SKM-1 (cell line): ENCODE results near the gene MAD1L1.
"Not testable (repeated sequence)": the region's sequence is repeated elsewhere in the genome, so short reads cannot be mapped to it uniquely, and the experiment has no call there.

Experiments
- DNase-seq: peaks from one replicate; lab custom pipeline; 2025; ENCODE audit not compliant: unreplicated experiment; lab: John Stamatoyannopoulos, UW

MAD1L1 gene

DNA sequence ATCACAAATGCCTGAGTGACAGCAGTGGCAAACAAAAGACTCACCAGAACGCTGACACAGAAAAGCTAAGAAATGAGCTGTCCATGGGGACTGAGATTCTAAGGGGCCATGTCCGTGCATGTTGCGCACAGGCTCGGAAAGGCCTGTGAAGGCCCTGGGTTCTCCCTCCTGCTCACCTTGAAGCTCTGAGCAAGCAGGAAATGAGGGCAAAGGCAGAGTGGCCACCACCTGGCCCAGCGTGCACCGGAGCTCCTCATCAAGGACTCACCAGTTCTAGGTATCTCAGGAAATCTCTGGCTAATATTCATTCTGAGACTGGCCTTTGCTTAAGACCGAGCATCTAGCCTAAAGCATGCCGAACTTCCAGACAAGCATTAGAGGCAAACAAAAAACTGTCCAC lies 52.7 kb downstream of the MAD1L1 start:
- no peak for DNase-seq

DNA sequence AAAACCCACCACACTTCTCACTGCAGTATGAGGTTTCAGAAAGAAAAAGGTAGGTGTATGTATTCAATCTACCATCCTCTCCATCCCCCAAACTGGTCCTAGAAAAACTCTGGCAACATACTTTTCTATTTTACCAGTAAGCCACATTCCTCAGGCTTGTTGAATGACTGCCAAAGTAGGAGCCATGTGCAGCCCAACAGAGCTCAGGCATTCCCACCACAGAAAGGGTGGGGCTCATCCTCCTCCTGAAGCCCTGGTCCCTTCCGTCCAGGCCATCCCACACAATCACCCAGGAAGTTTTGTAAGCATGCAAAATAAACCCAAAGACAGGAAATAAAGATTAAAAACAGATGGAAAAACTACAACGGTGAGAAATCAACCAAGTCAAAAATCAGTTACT lies 57.2 kb downstream of the MAD1L1 start:
- DNase-seq = no peak

GRCh38 chr7:2175091-2175490 lies 57.7 kb downstream of the MAD1L1 start:
- no peak for DNase-seq

DNA sequence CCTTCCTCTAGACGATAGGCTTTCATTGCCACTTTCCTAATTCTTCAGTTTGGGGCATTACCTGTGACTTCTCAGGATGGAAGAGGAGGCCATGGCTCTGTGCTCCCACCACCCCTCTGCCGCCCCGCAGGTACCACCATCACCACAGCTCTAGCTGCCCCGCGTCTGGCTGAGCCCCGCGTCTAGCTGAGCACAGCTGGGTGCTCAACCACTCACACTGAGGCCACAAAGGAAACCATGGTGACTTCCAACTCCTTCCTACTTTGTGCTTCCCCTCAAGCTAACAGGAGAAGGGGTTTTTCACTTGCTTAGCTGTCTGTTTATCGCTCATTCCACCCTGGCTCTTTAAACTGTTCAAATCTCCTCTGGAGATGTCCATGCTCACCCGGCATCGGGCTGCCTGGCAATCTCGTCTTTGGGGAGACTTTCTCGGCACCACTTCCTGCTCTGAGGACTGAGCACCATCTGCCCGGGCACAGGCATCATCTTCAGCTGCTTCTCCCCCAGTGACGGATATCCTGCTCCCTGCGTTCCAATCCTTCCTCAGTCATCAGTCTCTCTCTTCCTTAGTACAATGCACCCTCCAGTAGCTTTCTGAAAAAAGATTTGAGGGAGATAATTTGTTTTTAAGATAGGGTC lies 59.4 kb downstream of the MAD1L1 start:
- DNase-seq = no peak

DNA sequence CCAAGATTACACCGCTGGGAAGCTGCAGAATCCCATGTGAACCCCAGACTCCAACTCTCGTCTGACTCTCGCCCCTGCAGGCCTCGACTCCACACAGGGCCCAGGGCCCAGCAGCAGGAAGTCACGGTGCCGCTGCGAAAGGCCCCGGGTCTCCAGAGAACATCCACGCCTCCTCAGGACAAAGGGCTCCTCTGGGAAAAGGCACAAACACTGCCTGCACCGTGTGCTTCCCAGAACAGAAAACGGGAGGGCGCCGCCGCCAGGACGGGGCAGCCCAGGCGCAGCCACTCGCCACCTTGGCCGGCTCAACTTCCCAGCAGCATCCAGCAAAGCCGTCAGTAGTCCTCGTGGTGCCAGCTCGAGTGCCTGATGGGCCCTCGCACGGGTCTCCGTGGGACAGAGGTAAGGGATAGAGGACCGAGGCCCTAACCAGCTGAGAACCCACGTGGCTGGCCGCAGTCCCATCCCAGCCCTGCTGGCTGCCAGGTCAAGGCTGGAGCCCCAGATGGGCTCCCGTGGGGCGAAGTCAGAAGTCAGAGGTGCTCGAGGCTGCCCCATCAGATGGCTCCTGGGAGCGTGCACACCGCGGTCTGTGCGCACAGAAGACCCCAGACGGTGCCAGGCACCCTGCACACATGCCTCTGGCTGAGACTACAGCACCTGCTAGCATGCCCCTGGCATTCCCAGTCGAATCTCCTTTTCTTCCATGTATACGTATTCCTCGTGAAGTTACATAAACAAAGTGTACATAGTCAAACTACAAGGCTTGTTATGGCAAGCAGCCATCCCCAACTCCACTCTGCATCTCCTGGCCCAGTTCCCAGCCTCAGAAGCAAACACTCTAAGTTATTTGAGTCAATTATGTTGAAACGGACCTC lies 60.2 kb downstream of the MAD1L1 start:
- DNase-seq = no peak

DNA sequence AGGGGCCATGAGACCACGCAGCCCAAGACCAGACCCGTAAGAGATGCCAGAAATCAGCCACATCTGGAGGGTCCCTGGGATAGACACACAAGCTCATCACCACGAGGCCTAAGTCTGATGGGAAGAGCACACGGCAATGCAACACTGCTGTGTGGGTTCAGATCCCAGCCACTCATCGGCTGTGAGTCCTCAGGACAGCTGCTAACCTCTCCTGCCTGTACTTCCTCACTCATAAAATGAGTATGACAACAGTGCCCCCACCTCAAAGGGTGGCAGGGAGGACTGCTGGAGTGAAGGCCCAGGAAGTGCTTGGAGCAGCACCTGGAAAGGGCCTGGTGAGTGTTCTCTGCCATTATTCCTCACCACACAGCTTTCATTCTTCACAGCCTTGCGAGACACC lies 60.9 kb downstream of the MAD1L1 start:
- DNase-seq = no peak

DNA sequence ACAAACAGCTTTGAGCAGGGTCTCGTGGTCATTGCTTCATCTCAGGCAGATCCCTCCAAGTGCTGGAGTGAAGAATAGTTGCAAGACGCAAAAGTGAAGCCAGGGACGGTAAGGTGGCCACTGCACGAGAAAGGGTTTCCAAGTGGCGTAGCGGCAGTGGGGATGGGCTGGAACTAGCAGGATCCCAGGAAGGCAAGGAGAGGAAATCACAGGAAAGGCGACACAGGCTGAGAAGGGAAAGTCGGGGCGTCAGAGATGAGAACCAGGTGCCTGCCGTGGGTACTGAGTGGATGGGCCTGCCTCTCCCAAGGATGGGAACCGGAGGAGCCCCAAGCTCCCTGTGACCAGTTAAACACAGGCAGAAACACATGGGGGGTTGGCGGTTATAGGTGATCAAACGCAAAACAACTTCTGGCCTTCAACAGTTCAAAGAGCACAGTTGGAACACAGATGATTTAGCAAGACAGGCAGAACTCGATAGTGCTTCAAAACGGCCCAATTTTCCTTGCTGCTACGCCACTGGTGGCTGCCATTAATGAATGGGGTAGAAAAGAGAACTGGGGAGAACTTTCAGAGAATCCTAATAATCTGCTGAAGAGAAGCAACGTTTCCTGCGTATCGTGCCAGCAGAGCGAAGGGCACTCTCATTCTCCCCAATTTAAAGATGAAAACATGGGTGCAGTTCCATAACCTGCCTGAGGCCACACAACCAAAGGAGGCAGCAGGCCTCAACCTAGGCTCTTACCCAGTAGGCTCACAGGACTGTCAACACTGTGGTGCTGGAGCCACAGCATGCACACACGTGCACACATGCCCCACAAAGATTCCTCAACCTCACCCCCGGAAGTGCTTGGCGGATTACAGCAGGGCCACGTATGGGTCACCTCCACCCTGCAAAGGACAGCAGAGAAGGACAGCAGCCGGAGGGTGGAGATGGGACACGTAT lies 61.9 kb downstream of the MAD1L1 start:
- DNase-seq = no peak

GRCh38 chr7:2169923-2170575 lies 62.7 kb downstream of the MAD1L1 start:
- DNase-seq = no peak

DNA sequence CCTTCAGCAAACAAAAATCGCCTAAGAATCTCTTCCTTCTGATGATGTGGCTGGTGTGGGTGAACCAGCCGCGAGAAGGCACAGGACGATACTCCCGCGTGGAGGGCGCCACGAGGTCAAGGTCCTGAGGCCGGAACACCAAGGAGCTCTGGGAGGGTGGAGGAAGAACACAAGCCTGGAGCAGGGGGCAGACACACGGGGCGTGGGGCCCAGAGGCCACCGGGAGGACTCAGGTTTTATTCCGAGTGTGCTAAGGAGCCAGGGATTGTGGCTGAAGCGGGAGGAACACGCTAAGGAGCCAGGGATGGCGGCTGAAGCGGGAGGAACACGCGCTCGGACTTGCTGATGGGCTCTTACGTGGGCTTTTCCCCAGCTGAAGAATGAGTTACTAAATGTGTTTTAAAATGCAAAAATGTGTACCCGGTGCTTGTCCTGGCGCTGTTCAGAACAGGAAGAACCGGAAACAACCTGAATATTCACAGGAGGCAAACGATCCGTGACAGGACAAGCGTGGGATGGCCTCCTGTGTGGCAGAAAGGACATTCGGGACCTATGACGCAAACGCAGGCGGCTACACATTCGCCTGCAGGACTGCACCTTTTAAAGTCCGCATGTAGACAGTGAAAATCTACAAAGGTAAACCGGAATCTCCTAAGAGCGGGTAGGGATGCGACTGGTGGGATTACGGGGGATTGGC lies 64.0 kb downstream of the MAD1L1 start:
- DNase-seq = no peak

DNA sequence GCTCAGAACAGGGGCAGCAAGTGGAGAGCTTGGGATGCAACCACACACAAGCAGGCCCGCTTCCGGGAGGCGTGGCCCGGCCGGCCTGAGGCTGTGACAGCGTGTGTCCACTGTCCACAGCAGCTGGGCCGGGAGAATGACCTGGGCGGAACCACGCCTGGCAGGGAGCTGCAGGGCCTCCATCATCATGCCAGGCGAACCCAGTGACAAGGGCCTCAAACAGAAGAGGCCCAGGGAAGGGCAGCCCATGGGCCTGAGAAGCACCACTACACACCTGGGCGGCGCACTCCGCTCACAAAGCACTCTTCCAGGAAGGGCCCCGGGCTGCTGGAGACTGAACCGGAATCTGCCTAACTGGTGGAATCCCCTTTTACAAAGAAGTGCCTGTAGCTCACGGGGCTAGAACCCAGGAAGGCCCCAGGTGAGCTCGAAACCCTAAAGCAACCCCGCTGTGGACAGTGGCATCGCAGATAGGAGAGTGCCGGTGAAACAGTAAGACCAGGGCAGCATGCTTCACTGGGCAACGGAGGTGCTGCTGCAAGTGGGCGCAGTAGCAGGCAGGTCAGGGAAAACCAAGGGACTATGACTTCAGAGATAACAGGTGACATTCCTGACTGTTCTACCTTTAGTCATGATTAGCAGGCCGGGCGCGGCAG lies 66.0 kb downstream of the MAD1L1 start:
- no peak for DNase-seq

DNA sequence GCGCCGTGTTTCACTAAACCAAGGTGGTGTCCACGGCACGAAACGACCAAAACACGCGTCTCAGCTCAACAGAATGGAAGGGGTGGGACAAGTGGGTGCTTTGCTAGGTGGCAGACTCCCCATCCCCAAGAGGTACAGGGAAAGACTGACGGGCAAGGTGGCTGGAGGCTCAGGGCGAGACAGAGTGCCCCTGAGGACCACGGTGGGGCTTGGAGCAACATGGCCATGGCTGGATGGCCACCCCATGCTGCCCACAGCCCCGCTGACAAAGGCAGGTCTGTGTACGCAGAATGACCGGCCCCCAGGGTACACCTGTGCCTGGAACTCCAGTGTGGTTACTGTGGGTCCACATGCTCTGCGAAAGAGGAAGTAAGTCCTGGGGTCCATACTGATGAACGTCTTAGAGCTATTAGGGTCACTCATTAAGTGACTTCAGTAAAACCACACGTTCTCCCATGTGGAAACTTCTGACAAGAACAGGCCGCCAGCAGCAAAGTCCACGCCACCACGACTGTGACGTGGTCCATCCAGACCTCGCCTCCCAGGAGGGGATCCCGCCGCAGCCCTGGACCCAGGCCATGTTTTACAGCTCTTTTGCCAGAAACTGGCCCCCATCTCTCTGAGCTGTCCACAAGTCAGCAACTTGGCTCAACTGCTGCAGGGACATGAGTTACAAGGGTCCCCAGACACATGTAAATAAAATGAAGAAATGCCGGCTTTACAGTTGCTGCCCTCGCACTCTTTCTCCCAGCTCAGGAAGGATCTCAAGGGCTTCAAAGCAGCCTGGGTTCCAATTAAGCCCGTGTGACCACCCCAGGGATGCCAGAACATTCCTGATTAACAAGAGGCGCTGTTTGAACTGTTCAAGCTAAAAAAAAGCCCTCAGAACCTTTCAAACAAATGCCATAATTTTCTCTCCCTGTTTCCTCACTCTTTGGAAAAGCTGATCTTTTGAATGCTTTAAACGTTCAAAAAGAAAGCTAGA lies 66.8 kb downstream of the MAD1L1 start:
- no peak for DNase-seq

DNA sequence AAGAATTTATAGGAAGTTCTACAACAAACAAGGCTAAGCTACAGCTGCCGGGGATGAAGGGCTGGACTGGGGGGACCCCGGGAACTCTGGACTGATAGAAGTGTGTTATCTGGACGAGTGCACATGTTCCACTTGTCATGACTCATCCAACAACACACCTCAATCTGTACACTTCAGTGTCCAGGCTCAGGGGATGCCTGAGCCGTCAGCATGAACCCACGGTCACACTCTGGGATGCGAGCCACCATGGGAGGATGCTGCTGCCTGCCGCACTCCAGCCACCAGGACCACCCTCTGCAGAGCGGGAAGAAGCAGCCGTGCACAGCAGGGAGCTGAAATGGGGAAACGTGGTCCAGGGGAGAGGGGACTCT lies 67.5 kb downstream of the MAD1L1 start:
- no peak for DNase-seq

DNA sequence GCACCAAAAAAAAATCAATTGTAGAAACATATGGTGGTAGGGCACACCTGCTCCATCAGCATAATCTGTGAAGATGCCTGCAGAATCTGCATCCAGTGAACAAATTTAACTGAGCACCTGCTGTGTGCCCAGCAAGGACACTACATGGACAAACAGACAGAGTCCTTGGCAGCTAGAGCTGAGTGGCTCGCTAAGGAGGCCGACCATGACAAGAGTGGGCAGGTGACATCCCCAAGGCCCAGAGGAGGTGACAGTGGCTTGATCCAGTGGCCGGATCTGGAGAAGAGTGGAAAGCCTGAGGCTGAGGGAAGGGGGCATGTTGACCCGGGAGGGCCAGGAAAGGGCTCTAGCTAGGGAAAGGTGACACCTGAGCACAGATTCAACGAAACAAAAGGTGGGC lies 68.1 kb downstream of the MAD1L1 start:
- no peak for DNase-seq

DNA sequence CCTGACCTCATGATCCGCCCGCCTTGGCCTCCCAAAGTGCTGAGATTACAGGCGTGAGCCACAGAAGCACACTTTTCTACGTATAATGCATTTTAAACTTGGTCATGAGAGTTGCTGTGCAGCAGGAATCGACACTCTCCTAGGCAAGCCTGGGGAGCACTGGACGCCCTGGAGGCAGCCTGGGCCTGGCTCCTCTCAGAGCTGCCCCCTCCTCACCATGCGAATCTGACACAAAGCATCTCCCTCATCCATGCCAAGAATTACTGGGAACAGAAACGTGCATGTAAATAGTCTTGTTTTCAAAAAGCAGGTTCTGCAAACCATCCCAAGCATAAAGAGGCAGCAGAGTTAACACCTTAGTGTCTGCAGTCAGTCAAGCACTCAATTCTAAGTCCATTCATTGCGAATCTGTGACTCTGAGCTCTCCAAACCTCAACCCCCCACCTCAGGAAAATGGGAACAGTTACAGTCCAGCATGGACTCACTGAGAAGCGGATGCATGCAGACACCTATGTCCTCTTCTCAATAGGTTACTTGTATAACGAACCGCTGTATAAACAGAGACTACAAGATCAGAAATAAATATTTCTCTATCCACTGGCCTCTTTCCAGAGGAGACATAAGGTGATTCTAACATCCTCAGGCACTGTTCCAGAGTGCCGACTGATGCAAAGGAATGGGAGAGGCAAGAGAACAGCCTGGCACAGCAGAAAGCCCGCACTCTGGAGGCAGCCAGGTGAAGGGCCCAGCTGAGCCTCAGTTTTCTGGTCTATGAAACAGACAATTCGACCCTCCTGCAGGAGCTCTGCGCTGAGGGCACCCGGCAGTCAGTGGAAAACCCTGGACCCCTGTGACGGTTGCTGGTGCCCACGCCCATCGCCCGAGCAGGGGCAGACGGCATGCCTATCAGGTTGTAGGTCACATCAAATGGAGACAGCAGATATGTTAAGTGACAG lies 68.9 kb downstream of the MAD1L1 start:
- DNase-seq = no peak

GRCh38 chr7:2162959-2163358 lies 69.8 kb downstream of the MAD1L1 start:
- no peak for DNase-seq

- not testable (repeated sequence) for DNase-seq
Measured at GRCh38 chr7:2162004-2162902, 70.5 kb downstream of the MAD1L1 start.

GRCh38 chr7:2159176-2159520 lies 73.6 kb downstream of the MAD1L1 start:
- no peak for DNase-seq
